ENCODE data around the gene FCRLB.
"Not testable (repeated sequence)": the region's sequence is repeated elsewhere in the genome, so short reads cannot be mapped to it uniquely, and the experiment has no call there.

Gene FCRLB, protein sequence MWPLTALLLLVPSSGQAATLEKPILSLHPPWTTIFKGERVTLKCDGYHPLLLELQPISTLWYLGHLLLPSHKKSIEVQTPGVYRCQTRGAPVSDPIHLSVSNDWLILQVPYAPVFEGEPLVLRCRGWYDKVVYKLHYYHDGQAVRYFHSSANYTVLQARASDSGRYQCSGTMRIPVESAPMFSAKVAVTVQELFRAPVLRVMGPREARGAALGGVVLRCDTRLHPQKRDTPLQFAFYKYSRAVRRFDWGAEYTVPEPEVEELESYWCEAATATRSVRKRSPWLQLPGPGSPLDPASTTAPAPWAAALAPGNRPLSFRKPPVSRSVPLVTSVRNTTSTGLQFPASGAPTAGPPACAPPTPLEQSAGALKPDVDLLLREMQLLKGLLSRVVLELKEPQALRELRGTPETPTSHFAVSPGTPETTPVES

DNA sequence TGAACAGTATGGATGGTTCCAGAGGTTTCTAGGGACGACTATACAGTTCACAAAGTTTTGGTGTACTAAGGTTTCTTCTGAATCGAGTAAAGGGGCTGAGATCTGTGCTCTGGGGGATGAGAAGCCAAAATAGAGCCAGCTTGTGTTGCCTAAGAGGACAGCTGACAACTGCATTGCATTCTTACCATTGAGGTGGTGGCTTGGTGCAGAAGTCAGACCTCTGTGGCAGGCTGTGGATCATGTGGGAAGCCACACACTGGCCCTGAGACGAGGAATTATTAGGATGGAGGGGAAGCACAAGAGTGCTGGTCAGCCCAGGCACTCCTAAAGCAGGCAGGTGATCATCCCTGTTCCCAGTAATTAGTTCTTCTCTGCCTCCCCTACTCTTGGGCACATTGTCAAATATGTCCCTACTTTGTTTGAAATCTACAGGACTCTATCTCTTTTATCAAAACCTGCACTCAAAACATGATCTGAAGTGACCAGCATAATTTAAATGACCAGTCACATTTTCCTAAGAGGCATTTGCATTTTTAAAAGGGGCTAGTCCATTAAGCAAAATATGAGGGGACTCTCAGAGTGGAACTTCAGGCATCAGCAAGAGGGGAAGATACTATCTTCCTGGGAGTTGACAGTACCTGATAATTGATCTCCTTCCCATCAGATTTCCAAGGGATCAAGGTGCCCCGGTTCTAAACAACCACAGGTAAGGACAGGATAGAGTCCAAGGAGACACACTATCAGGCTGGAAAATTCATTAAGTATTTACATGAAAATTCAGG is at the start of gene FCRLB:
FCRLB (plus strand) TSS at position 589 of the 782 bp plus-strand sequence. CDS start 1,129 bp downstream, outside the sequence.
- DNase-seq (ENCODE audit: low spot score), result no peak

DNA sequence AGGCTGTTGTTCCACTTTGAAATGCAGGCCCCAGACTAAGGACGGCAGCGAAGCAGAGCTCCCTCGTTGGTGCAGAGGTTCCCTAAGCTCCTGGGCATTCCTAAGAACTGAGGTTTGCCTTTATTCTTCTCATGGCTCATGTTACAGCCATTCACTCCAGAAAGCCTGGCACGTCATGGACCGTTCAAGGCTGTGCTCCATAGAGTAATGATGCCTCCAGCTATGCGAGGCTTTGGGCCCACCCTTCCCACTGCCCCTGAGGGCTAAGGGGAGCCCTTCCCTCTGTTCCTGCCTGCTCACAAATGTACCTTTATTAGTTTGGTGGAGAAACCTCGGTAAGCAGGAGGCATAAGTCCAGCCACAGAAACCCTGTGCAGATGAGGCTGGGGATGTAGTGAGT is 47.9 kb upstream of the FCRLB start:
- DNase-seq (ENCODE audit: low spot score), result not testable (repeated sequence)

DNA sequence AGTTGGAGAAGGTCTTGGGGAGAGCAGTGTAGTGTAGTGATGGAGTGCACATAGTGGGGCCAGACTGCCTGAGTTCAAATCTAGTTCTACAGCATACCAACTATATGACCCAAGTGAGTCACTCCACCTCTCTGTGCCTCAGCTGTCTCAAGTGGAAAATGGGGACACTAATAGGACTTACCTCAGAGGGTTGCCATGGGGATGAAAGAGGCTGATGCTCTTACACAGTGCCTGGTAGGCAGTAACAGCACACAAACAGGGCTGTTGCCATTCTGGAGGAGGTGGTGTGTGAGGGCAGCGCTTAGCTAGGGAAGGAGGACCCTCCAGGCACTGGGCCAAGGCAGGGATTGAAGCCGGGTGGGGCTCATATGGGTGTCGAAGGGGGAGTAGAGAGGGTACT is 46.9 kb upstream of the FCRLB start:
- DNase-seq (ENCODE audit: low spot score), result not testable (repeated sequence)

DNA sequence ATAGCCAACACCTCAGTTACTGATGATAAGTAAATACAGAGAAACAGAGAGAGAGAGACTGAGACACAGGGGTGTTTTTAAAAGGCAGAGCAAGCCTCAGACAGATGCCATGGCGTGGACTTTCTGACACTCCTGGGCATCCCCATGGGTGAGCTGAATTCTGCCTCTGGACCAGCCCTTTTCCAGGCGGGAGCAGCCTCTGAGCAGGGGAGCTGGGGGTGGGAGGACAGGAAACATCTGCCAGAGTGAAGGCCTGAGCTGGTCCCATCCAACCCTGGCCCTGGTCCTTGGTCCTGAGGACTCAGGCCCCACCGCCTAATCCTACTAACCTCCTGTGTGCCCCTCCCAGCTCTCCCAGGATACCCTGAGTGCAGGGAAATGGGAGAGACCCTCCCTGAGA is 46.4 kb upstream of the FCRLB start:
- not testable (repeated sequence) for DNase-seq (ENCODE audit: low spot score)

DNA sequence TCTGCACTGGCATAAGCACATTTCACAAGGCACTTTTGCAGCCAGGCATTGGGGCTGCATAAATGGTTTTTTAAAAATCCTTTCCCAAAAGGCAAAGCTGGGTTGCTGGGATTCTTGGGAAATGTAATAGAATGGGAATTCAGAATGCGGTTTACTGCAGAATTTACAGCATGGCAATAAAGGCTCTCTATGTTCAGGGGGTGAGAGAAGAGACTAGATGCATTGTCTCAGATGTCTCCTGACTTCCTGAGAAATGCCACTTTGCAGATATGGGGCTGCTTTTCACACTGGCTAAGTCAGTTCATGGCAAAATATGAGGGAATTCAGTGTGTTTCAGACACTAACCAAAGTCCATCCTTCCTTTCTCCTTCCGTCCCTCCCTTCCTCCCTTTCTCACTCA is 44.9 kb upstream of the FCRLB start:
- DNase-seq (ENCODE audit: low spot score), result no peak

DNA sequence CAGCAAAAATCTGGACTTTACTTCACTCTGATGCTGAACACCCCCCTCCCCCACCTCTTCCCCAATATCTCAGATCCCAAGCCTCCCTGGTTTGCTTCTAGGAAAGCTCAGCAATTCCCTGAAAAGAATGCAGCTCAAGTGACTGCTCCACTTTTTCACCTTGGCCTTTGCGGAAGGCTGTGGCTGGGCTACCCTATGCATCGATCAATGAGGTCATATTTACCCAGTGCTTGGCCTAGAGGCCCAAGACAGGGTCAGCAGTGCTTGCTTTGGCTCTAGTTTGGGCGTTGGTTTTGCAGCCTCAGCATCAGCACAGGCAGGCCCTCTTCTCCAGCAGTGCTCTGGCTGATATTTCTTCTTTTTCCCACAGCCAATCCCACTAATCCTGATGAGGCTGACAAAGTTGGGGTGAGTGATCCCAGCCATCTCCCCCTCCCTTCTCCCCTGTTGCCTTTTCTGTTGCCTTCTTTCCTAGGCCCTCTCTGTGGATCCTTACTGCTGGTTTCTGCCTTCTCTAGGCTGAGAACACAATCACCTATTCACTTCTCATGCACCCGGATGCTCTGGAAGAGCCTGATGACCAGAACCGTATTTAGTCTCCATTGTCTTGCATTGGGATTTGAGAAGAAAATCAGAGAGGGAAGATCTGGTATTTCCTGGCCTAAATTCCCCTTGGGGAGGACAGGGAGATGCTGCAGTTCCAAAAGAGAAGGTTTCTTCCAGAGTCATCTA is 44.2 kb upstream of the FCRLB start:
- DNase-seq (ENCODE audit: low spot score), result no peak

DNA sequence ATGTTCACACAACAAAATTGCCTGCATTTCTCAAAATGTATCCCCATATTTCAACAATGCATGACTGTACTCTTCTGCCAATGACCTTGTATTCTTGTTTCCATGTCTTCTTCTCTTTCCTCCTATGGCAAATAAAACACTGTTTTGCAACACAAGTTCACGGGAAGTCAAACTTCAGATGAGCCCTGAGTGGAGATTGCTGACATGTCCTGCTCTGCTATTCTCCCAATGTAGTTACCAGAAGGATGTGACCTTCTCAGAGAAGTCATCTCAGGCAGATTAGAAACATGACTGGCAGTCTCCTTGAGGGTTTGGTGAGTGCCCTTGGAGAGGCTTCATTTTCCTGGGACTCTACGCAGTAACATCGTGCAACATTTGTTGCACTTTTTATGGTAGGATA is 42.8 kb upstream of the FCRLB start:
- no peak for DNase-seq (ENCODE audit: low spot score)

DNA sequence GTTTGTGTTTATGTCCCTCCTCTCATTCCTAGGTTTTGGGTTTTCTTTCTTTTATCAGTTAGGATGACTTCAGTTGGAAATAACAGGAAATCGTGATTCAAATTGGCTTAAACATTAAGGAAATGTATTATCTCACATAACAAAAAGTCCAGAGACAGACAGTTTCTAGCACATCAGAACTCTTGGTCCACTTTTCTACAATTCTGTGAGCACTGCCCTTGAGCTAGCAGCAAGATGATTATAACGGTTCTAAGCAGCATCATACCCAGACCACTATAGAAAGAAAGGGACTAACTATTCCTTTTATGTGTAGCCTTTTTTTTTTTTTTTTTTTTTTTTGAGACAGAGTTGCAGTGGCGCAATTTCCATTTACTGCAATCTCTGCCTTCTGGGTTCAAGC is 39.5 kb upstream of the FCRLB start:
- no peak for DNase-seq (ENCODE audit: low spot score)

DNA sequence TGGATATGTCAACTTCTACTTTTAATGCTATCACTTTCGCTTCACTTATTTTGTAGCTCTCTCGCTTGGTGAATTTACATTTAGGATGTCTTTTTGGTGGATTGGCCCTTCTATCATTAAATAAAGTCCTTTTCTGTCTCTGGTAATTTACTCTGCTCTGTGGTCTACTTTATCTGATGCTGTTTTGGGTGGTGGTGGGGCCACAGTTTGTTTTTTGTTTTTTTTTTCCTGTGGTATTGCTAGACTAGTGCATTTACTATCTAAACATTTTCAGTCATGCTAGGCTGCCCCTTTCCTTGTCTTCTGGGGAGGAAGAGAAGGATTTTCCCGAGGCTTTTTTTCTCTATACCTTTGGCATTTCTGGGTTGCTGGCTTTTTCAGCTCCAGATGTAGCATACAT is 32.4 kb upstream of the FCRLB start:
- no peak for DNase-seq (ENCODE audit: low spot score)

DNA sequence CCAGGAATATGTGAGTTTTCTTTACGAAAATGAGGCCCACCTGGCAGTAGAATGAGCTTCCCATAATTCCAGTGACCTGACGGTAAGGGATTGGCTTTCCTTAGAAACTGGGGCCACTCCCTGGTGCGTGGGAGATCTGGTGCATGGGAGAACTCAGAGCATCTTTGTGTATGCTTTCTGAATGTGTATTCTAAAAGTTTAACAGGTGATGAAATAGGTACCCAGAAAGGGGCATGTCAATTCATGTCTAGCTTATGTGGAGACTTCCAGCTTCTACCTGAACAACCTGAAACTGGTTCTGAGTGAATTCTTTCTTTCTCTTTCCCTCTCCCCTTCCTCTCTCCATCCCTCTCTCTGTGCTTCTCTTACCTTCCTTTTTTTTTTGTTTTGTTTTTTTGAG is 29.5 kb upstream of the FCRLB start:
- DNase-seq (ENCODE audit: low spot score), result no peak

DNA sequence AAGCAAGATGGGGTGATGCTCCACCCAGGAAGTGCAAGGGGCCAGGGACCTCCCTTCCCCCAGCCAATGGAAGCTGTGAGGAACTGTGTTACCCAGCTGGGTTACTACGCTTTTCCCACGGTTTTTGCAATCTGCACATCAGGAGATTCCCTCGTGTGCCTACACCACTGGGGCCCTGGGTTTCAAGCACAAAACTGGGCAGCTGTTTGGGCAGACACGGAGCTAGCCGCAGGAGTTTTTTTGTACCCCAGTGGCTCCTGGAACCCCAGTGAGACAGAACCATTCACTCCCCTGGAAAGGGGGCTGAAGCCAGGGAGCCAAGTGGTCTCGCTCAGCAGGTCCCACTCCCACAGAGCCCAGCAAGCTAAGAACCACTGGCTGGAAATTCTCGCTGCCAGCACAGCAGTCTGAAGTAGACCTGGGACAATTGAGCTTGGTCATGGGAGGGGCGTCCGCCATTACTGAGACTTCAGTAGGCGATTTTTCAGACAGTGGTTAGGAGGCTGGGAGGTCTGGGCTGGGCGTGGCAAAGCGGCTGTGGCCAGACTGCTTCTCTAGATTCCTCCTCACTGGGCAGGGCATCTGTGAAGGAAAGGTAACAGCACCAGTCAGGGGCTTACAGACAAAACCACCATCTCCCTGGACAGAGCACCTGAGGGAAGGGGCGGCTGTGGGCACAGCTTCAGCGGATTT is 28.2 kb upstream of the FCRLB start:
- not testable (repeated sequence) for DNase-seq (ENCODE audit: low spot score)

DNA sequence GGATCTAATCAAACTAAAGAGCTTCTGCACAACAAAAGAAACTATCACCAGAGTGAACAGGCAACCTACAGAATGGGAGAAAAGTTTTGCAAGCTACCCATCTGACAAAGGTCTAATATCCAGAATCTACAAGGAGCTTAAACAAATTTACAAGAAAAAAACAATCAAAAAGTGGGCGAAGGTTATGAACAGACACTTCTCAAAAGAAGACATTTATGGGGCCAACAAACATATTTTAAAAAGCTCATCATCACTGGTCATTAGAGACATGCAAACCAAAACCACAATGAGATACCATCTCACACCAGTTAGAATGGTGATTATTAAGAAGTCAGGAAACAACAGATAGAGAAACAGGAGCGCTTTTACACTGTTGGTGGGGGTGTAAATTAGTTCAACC is 23.0 kb upstream of the FCRLB start:
- DNase-seq (ENCODE audit: low spot score), result not testable (repeated sequence)

DNA sequence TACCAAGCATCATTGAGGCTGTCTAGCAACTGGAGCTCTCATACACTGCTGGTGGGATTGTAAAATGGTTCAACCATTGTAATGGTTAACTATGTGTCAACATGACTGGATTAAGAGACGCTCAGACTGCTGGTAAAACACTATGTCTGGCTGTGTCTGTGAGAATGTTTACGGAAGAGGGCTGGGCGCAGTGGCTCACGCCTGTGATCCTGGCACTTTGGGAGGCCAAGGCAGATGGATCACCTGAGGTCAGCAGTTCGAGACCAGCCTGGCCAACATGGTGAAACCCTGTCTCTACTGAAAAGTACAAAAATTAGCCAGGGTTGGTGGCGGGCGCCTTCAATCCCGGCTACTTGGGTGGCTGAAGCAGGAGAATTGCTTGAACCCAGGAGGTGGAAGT is 19.1 kb upstream of the FCRLB start:
- DNase-seq (ENCODE audit: low spot score), result no peak

DNA sequence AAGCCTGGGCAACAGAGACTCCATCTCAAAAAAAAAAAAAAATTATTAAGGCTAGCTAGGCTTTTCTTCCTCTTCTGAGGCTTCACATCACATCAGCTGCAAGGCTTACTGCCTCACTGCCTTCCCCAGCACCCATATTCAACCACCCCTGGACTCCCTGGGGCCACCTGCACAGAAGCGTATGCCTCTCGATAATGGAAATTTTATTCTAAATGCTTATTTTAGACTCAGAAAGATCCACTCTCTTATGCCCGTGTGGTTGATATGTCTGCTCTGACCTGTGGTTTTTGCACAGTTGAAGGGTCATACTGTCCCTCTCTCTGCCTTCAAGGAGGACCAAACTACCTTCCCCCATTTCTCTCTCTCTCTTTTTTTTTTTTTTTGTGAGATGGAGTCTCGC is 15.8 kb upstream of the FCRLB start:
- no peak for DNase-seq (ENCODE audit: low spot score)

DNA sequence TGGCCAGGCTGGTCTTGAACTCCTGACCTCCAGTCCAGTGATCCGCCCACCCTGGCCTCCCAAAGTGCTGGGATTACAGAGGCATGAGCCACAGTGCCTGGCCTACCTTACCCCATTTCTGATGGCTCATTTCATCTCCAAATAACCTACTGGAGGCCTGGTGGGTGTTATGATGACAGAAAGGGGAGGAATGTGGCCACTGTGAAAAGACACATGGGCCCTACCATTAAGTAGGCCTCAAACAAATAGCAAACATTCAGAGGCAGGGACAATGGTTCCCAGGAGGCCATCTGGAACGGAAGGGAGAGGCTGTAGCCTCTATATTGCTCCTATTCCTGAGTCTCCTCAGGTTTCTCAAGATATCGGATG is 15.2 kb upstream of the FCRLB start:
- DNase-seq (ENCODE audit: low spot score), result no peak

DNA sequence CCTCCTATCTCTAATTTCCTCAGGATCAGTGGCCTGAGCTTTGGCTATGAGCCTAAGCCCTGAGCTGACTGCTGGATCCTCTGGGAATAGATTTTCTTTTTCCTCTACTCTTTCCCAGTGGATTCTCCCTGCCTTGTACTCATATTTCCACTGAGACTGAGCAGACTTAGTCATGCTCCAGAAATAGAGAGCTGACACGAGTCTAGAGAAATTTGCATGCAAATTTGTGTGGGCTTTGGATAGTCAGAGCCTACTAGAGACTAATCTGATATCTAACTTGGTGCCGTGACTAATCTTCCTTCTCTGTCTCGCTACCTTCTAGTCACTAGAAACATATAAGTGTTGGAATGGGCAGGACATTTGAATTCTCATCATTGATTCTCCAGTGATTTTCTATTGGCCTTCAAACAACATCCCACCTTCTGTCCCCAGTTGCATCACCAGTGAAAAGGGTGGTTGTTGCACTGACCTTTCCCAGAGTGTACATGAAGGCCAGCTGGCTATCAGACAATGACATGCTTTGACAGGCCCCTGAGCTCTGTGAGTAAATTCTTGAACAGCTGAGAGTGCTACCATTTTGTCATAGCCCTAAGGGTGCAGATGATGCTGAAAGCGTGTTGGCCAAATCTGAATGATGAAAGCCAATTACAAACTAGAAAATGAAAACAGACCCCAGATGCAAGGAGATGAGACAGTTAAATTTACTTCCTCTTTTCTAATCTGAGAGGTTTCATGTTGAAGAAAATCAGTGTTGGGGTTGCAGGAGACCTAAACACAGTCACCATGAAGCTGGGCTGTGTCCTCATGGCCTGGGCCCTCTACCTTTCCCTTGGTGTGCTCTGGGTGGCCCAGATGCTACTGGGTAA is 14.6 kb upstream of the FCRLB start, which contains the start of gene FCRLA:
FCRLA (plus strand) TSS at position 748 of the 866 bp plus-strand sequence; CDS start at position 784, 36 bp downstream.
- peak; percentile 87 for DNase-seq (ENCODE audit: low spot score)

DNA sequence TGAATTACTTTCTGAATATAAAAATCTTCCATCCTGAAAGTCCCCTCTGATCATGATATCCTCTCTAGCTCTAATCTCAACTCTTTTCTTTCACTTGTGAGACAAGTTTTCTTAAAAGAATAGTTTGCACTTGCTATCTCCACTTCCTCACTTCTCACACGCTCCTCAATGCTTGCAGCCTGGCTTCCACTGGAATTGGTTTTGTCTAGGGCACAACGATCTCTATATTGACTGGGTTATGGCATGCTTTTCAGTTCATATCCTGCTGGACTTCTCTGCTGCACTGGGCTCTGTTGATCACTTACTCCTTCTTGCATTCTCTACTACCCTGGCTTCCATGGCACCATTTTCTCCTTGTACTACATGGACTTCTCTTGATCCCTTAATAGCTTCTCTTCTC is 13.8 kb upstream of the FCRLB start:
- no peak for DNase-seq (ENCODE audit: low spot score)

DNA sequence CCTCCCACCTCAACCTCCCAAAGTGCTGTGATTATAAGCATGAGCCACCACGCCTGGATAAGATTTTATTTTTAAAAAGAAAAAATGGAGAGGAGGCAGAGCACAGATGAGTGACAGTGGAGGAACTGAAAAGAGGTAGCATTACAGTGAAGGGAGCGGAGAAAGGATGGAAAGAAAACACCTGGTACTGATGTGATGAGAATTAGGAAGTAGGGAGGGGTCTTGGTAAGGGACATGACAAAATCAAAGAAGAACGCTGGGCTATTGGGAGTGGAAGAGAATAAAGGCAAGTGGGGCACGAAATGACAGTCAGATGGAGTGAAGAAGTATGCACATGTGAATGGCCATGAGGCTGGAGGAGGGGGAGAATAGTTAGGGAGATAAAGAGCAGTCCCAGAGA is 12.0 kb upstream of the FCRLB start:
- no peak for DNase-seq (ENCODE audit: low spot score)

DNA sequence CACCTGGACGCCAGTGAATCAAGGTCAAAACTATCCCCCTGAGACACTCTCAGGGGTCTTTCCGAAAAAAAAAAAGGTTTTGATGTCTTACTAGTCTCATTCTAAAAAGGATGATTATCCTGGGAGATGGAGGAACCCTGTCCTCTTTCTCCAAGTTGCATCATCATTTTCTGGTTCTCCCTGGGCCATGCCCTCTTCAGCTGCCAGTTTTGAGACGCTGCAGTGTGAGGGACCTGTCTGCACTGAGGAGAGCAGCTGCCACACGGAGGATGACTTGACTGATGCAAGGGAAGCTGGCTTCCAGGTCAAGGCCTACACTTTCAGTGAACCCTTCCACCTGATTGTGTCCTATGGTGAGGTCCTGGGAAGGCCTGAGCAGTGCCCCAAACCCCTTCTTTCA is 10.8 kb upstream of the FCRLB start:
- no peak for DNase-seq (ENCODE audit: low spot score)

DNA sequence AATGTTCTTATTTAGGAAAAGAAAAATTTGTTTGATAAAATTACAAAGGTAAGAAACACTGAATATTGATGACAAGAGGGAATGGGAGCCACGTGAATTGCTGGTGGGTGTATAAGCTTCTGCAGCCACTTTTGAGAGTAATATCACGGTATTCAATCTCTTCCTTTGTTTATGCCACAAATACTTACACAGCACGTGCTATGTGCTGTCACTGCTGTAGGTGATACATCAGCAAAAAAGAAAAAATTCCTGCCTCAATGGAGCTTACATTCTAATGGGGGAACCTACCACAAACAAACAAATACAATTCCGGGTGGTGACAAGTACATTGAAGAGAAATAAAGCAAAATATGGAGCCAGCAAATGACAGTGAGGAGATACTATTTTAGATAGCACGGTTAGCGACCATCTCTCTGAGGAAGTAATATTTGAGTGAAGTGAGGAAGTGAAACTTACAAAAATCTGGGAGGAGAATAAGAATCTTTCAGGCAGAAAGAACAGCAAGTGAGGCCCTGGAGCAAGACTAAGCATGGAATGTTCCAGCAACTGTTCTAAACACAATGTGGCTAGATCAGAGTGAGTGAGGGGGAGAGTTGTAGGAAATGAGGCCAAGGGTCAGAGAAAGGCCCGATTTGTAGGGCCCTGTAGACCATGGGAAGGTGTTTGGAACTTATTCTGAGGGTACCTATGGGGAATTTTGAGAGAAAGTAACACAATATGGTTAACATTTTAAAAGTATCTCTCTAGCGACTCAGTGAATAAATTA is 2.6 kb upstream of the FCRLB start:
- no peak for DNase-seq (ENCODE audit: low spot score)

DNA sequence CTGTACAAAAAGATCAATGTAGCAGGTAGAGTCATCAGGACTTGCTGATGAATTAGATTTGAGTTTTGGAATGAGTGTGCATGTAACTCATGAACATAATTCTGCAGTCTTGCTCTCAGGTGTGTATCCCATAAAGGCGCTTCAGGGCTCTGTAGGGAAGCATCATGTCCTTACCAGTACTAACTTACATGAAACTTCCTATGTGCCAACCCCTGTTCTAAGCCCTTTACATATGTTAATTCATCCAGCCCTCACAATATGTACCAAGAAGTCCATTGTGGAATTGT is 2.1 kb upstream of the FCRLB start:
- DNase-seq (ENCODE audit: low spot score), result no peak
